NCI-H1417 treated with DMSO at 0.1 percent for 48 hours (cell line): ENCODE results near the gene TNNI3K.

Experiments used
- DNase-seq: peaks from one replicate; lab custom pipeline; 2025; lab: John Stamatoyannopoulos, UW

The TNNI3K gene

DNA sequence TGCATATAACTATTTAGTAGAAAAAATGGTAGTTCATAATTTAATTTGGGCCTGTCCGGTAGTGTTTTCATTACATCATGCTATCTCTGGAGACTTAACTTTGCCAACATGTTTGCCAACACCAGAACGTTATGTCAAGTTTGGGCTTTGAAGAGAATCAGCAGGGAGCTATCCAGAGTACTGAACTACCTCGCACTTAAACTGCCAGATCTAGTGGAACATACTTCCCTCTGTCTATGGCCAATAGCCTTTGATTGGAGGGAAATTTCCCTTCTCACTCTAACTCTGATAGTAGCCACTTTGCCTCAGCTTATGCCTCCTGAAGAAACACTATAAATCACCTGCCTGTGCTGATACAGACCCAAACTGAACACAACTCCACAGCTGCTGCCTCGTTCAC is 267.2 kb downstream of the TNNI3K start:
- DNase-seq = no peak

DNA sequence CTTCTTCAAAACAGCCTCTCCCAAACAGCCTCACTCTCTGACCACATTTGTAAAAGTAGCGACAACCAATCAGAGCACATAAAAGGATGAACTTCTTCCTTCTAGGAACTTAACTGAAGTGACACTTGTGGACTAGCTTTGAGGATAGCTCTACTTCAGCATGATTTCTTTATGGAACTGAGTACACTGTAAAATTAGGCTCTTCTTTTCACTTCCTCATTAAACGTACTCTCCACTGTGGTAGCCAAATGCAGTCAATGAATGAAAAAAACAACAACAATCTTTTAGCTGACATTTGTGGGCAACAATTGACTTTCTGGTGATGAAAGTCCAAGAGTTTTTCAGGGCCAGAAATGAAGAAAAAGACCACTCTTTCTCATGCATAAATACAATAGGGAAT is 267.7 kb downstream of the TNNI3K start:
- no peak for DNase-seq

GRCh38 chr1:74504125-74504932 is 269.1 kb downstream of the TNNI3K start:
- peak; percentile 38 for DNase-seq

GRCh38 chr1:74504933-74505512 is 269.8 kb downstream of the TNNI3K start:
- peak; percentile 87 for DNase-seq

- no peak for DNase-seq
Observed at GRCh38 chr1:74505928-74506710, 270.9 kb downstream of the TNNI3K start.

DNA sequence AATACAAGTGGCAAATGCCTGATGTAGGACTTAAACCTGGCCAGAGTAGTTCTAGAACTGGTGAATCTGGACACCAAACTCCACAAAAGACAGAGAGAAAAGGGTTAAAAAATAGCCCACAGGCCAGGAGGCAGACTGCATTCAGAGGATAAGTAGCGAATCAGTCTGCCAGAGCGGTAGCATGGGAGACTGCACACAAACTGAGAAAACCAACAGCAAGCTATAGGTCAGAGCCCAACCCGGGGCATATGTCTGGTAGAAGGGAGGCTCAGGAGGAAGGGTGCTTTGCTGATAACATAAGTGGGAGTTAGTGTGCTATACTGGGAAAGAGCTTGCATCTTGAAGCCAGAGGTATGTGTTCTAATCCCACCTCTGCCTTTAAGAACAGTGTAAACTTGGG is 273.3 kb downstream of the TNNI3K start:
- DNase-seq = no peak

DNA sequence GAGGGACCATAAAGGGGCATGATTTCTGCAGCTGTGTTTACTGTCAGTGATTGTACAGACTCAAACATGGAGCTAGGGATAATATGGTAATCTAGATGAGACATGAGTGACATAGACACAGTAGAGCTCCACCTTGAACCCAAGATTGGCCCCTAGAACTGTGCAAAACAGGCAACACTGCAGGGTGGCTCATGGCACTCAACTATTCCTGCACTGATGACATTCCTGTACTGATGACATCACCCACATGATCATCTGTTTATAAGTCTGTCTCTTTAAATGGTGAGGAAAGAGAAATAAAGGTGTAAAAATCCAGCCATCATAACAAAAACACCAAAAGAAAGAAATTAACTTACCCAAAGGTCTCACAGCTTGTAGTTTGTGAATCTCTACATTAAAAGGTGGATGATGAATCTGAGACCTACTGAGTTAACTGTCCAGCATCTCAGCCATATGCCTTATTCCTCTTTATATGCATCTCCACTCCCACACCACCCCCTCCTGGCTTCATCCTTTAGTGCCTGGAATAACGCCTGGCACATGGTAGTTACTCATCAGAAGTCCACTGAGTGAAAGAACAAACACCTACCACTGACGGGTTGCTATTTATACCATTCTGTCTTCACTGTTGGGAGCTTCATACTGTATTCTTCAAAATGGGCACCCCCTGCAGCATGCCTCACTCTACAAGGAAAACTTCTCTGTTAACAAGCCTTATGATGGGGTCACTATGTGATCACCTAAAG is 277.2 kb downstream of the TNNI3K start, which contains the start of gene LRRC53:
Gene LRRC53 (minus strand): TSS at position 442 of the 746 bp plus-strand sequence. CDS start 29,262 bp downstream, outside the sequence.
- DNase-seq = no peak

GRCh38 chr1:74513411-74514300 is 278.5 kb downstream of the TNNI3K start:
- no peak for DNase-seq

DNA sequence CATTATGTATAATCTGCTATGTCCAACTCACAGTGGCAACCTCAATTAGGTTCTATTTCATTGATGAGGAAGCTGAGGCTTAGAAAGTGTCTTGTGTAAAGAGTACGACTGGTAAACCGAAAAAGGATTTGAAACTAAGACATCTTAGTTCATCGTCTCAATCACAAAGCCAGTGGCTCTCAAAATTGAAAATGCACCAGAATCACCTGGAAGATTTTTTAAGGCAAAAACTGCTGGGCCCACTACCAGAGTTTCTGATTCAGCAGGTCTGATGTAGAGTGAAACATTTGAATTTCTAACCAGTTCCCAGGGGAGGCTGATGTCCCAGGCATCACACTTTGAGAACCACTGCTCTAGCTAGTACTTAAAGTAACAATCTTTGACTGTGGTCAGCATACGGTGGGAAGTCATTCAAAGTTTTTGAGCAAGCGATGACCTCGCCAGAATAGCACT is 282.4 kb downstream of the TNNI3K start:
- no peak for DNase-seq

- no peak for DNase-seq
Observed at GRCh38 chr1:74522148-74522547, 287.0 kb downstream of the TNNI3K start.

GRCh38 chr1:74523873-74524480 is 288.8 kb downstream of the TNNI3K start:
- DNase-seq = no peak

DNA sequence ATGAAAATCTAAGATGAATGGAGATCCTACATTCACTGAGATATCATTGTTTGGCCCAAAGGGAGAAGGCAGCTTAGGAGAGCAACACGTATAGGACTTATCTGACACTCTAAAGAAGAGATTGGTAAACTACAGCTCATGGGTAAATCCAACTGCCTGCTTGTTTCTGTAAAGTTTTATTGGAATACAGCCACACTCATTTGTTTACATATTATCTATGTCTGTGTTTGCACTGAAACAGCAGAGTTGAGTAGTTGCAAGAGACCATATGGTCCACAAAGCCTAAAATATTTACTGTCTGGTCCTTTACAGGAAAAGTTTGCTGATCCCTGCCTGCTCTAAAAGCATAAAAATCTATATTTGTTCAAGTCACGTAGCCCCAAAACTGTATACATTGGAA is 291.5 kb downstream of the TNNI3K start:
- no peak for DNase-seq

DNA sequence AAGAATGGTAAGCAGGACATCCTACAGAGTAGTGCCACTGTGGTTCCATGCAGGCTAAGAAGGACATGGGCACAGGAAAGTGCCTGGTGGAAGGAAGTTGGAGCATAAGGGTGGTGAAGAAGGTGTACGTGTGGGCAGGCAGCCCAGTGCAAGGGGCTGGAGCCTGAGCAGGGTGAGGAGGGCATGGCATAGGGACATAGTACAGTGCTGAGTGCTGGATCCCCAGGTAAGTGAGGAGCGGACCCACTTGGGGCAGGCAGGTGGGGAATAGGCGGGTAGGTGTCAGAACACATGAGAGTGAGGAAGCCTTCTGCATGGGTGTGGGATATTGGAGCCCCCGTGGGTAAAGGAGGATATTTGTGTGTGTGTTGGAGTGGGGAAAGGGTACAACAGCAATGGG is 292.9 kb downstream of the TNNI3K start:
- DNase-seq = no peak

GRCh38 chr1:74530892-74531291 is 295.7 kb downstream of the TNNI3K start:
- no peak for DNase-seq

DNA sequence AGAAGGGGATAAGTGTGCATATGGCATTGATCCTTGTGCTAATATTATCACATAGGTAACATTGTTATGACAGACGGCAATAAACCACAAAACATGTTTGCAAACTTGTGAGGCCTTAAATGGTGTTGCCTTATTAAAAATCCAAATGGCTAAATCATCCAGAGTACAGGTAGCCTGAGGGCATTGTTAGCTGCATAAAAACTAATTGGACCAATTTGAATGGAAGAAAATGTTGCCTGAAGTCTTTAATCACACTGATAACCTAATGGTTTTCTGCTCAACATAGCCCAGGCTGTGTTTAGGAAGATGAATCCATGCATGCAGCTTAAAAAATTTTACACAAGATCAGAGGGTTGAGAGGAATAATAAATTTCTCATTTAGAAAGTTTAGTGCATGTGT is 296.6 kb downstream of the TNNI3K start:
- DNase-seq = peak; percentile 55

DNA sequence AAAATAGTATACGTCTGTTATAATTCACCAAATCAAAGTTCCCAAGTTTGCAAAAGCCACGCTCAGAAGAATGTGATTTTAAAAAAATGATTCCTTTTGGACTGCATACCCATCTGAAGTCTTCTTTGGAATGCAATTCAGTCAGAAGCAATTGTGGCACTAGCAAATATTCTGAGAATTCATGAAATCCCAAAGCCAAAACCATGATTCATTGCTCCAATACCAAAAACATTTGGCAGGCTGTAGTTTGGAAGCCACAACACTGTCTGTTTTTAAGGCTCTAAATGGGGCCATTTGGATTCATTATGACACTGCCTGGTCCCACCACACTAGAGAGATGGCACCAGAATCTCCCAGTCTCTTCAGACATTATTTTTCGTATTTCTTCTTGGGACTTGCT is 299.1 kb downstream of the TNNI3K start:
- no peak for DNase-seq

DNA sequence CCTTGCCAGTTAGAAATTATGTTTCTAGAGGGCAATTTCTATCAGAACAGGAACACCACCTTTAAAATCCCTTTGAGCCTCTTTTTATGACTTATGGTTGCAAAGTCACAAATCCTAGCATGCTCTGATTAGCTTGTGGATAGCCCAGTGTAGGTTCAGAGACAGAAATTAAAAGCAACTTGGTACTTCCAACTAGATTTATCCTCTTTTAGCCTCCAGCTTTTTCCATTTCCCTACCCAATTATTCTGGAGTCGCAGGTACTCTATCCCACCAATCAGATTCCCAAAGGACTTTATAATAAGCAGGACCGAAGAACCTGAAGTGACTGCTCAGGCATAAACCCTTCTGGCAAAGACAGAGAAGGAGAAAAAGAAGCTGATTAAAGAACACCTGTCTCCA is 310.6 kb downstream of the TNNI3K start:
- no peak for DNase-seq

- DNase-seq = no peak
Observed at GRCh38 chr1:74548961-74549750, 314.0 kb downstream of the TNNI3K start.

DNA sequence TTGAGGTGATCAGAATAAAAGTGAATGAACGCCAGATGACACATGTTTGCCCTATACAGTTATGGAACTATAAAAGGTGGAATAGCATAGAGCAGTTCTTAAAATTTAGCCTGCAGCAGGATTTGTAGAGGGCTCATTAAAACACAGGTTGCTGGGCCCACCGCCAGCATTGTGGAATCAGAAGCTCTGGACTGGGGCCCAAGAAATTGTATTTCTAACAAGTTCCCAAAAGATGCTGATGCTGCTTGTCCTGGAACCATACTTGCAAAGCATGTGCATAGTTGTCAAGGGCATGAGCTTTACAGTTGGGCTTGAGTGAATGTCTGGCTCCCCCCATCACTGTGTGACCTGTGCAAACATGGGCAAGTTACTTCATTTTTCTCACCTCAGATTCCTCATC is 314.7 kb downstream of the TNNI3K start:
- DNase-seq = no peak
